OCI-LY3 (cell line): ENCODE results near the gene NNT.

ENCODE experiments used
- EZH2phosphoT487 ChIP-seq: fragments of 200-600 bp; shearing (Covaris generic); IDR thresholded peaks from 2 replicates; pipeline ENCODE4 v1.6.1; 2018; ENCODE audit warnings: antibody characterized with exemption, mixed run types, low read depth
- TF ChIP-seq, protein P1 (sequence below): fragments of 200-600, 300-600 bp; sonication (generic); IDR thresholded peaks from 2 replicates; pipeline ENCODE4 v1.5.1; 2014; ENCODE audit warnings: antibody characterized with exemption, low read length, low read depth

DNA sequence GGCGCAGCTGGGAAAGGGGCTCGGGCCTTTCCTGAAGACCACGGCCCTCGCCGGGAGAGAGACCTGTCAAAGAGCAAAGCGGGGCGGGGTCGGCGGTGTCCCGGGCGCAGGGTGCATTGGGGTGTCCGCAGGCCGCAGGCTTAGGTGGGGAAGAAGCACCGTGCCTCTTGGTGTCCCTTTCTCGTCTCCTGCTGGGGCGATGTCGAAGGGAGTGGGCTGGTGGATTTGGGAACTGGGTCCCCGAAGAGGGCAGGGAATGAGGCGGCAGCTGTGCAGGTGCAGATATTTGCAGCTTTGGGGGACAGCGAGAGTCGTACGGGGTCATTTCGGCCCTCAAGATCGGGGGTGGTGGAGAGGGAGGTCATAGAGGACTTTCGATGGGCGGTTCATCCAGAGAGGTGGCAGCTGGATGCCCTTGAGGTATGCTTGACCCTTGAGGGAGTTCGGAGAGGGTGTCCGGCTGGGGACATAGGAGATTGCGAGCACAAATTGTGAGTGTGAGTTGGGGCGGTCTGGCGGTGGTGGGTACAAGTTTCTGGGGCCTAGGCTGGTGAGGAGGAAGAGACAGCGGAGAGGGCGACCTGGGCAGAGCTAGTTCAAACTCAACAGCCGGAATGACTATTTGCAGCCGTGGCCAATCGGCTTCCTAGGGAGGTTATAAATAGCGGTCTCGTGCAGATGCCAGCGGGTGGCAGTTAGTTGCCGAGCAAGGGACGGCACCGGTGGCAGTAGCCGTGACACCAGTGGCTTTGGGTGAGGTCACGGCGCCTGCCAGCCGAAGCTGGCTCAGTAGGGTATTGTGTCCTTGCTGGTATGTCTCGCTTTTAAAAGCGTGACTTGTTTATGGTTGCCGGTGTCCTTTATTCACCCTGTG lies 601 bp downstream of the NNT start:
- TF ChIP-seq, protein P1, sequence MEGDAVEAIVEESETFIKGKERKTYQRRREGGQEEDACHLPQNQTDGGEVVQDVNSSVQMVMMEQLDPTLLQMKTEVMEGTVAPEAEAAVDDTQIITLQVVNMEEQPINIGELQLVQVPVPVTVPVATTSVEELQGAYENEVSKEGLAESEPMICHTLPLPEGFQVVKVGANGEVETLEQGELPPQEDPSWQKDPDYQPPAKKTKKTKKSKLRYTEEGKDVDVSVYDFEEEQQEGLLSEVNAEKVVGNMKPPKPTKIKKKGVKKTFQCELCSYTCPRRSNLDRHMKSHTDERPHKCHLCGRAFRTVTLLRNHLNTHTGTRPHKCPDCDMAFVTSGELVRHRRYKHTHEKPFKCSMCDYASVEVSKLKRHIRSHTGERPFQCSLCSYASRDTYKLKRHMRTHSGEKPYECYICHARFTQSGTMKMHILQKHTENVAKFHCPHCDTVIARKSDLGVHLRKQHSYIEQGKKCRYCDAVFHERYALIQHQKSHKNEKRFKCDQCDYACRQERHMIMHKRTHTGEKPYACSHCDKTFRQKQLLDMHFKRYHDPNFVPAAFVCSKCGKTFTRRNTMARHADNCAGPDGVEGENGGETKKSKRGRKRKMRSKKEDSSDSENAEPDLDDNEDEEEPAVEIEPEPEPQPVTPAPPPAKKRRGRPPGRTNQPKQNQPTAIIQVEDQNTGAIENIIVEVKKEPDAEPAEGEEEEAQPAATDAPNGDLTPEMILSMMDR, result no peak
- no peak for TF ChIP-seq EZH2phosphoT487
